Mesenchymal stem cell (in vitro differentiated cells and primary cell): ENCODE results near the gene EML4.

Experiments
- DNase-seq: peaks from one replicate; pipeline ENCODE4 v3.0.0-alpha.2; 2013
- H2AFZ ChIP-seq: one replicate; pipeline ENCODE4 v1.6.1; 2013; ENCODE audit warnings: low read depth, mild to moderate bottlenecking, control low read depth, inconsistent platforms, low read length, moderate library complexity
- H2AK5ac ChIP-seq: 2 replicates; pipeline ENCODE4 v1.6.1; 2013; ENCODE audit warnings: low read length, moderate library complexity, mild to moderate bottlenecking, inconsistent platforms; ENCODE audit not compliant: severe bottlenecking
- H2BK120ac ChIP-seq: one replicate; pipeline ENCODE4 v1.6.1; 2013; ENCODE audit warnings: low read depth, mild to moderate bottlenecking, inconsistent platforms, low read length, moderate library complexity
- H2BK12ac ChIP-seq, 2 experiments: one replicate each; pipeline ENCODE4 v1.6.1; 2013; ENCODE audit warnings: inconsistent platforms in 2 of 2, low read length in 2 of 2, mild to moderate bottlenecking in 2 of 2, moderate library complexity in 2 of 2, control low read depth in 1 of 2
- H2BK15ac ChIP-seq: one replicate; pipeline ENCODE4 v1.6.1; 2013; ENCODE audit warnings: mild to moderate bottlenecking, low read depth, inconsistent platforms; ENCODE audit not compliant: poor library complexity, severe bottlenecking
- H2BK5ac ChIP-seq: 2 replicates; pipeline ENCODE4 v1.6.1; 2013; ENCODE audit warnings: low read depth, mild to moderate bottlenecking, low read length, control low read depth, inconsistent platforms; ENCODE audit not compliant: poor library complexity, severe bottlenecking
- H3K14ac ChIP-seq, 2 experiments: one replicate each; pipeline ENCODE4 v1.6.1; 2013; ENCODE audit warnings: inconsistent platforms in 2 of 2, low read length in 2 of 2, control low read depth in 1 of 2, mild to moderate bottlenecking in 1 of 2, moderate library complexity in 1 of 2
- H3K18ac ChIP-seq, 2 experiments: one replicate each; pipeline ENCODE4 v1.6.1; 2013; ENCODE audit warnings: inconsistent platforms in 2 of 2, low read length in 2 of 2, control low read depth in 1 of 2, low read depth in 1 of 2, mild to moderate bottlenecking in 1 of 2
- H3K23ac ChIP-seq, 2 experiments: one replicate each; pipeline ENCODE4 v1.6.1; 2013; ENCODE audit warnings: inconsistent platforms in 2 of 2, low read length in 2 of 2, mild to moderate bottlenecking in 2 of 2, moderate library complexity in 2 of 2, control low read depth in 1 of 2
- H3K27ac ChIP-seq: 2 replicates; pipeline ENCODE4 v1.5.1; 2013; ENCODE audit warnings: mild to moderate bottlenecking, moderate library complexity, low read length, control low read depth, inconsistent platforms; ENCODE audit not compliant: poor library complexity, severe bottlenecking
- H3K27me3 ChIP-seq, 2 experiments: 2 replicates each; pipeline versions ENCODE4 v1.6.1 to v1.7.0; 2013; ENCODE audit warnings: low read length in 2 of 2, mild to moderate bottlenecking in 2 of 2, moderate library complexity in 2 of 2, control low read depth in 1 of 2, inconsistent platforms in 1 of 2; ENCODE audit not compliant: control insufficient read depth in 1 of 2, insufficient read depth in 1 of 2
- H3K36me3 ChIP-seq, 2 experiments: 2 replicates each; pipeline versions ENCODE4 v1.6.1 to v1.7.0; 2013; ENCODE audit warnings: low read length in 2 of 2, control low read depth in 1 of 2, inconsistent platforms in 1 of 2, low read depth in 1 of 2, mild to moderate bottlenecking in 1 of 2; ENCODE audit not compliant: insufficient read depth in 2 of 2, control insufficient read depth in 1 of 2
- H3K4ac ChIP-seq, 2 experiments: one replicate each; pipeline ENCODE4 v1.6.1; 2013; ENCODE audit warnings: inconsistent platforms in 2 of 2, low read length in 2 of 2, mild to moderate bottlenecking in 2 of 2, moderate library complexity in 2 of 2, control low read depth in 1 of 2, low read depth in 1 of 2
- H3K4me1 ChIP-seq: 2 replicates; pipeline ENCODE4 v1.6.1; 2013; ENCODE audit warnings: low read depth, low read length, control low read depth; ENCODE audit not compliant: control insufficient read depth, insufficient read depth
- H3K4me2 ChIP-seq: 2 replicates; pipeline ENCODE4 v1.6.1; 2013; ENCODE audit warnings: low read length, mild to moderate bottlenecking, inconsistent platforms; ENCODE audit not compliant: poor library complexity, severe bottlenecking
- H3K4me3 ChIP-seq, 2 experiments: 2 replicates each; pipeline versions ENCODE4 v1.5.1 to v1.7.0; 2013; ENCODE audit warnings: low read length in 2 of 2, mild to moderate bottlenecking in 2 of 2, control low read depth in 1 of 2, low read depth in 1 of 2; ENCODE audit not compliant: insufficient read depth in 1 of 2
- H3K79me1 ChIP-seq: replicated peaks from 2 replicates; pipeline ENCODE4 v1.6.1; 2013; ENCODE audit warnings: mild to moderate bottlenecking, control low read depth, low read length, inconsistent platforms; ENCODE audit not compliant: poor library complexity, severe bottlenecking
- H3K9ac ChIP-seq: 2 replicates; pipeline ENCODE4 v1.7.0; 2013; ENCODE audit warnings: mild to moderate bottlenecking, low read length, moderate library complexity
- H3K9me3 ChIP-seq: 2 replicates; pipeline ENCODE4 v1.7.0; 2013; ENCODE audit warnings: mild to moderate bottlenecking, low read length; ENCODE audit not compliant: control insufficient read depth
- H4K8ac ChIP-seq: one replicate; pipeline ENCODE4 v1.6.1; 2013; ENCODE audit warnings: inconsistent platforms, mild to moderate bottlenecking, low read length, moderate library complexity
- H4K91ac ChIP-seq: one replicate; pipeline ENCODE4 v1.6.1; 2013; ENCODE audit warnings: mild to moderate bottlenecking, low read length, inconsistent platforms
- WGBS: methylation state at CpG from one replicate; pipeline ENCODE4 v1.1.7; 2013; ENCODE audit warnings: mixed read lengths; 5-methylcytosine and 5-hydroxymethylcytosine counted together

Gene EML4

GRCh38 chr2:42190191-42190590 is 21.0 kb downstream of the EML4 start:
- no peak overlapping the region for H2BK12ac ChIP-seq
- 95% methylated on average over 1 of the region's 2 CpGs for WGBS

GRCh38 chr2:42191285-42192009 is 22.3 kb downstream of the EML4 start:
- Histone ChIP-seq H3K18ac (no peak overlapping the region), H3K9ac (no peak overlapping the region), H2BK5ac (no peak overlapping the region), H2BK120ac (no peak overlapping the region), H3K9me3 (no peaks in the 10 kb centered on the region), H3K4ac (no peak overlapping the region), H2AFZ (no peak overlapping the region), H3K79me1 (peaks cover 12% of the 10 kb centered on the region), H3K4me1 (peaks cover 5% of the 10 kb centered on the region), H2AK5ac (no peak overlapping the region), H3K4me3 (no peak overlapping the region), H2BK15ac (no peak overlapping the region), H3K23ac (no peak overlapping the region), H3K14ac (no peak overlapping the region), H4K91ac (no peak overlapping the region), H3K27me3 (no peaks in the 10 kb centered on the region), H3K36me3 (no peaks in the 10 kb centered on the region), H4K8ac (no peak overlapping the region), H3K27ac (no peak overlapping the region), H3K4me2 (no peak overlapping the region), H2BK12ac (no peak overlapping the region)
- DNase-seq, result no peak
- WGBS, result 92% methylated on average over 9 of the region's 10 CpGs

More at GRCh38 chr2:42190191-42190590, 21.0 kb downstream of the EML4 start:
- DNase-seq, result no peak
- H3K79me1 ChIP-seq, result peaks cover 12% of the 10 kb centered on the region
- H3K9me3 ChIP-seq, result no peaks in the 10 kb centered on the region
- H2BK5ac ChIP-seq, result no peak overlapping the region
- no peak overlapping the region for H4K8ac ChIP-seq
- no peak overlapping the region for H2BK120ac ChIP-seq
- no peak overlapping the region for H3K9ac ChIP-seq
- H3K4ac ChIP-seq, result no peak overlapping the region
- H3K27me3 ChIP-seq, result no peaks in the 10 kb centered on the region
- H3K27ac ChIP-seq, result no peak overlapping the region
- H3K4me1 ChIP-seq, result peaks cover 5% of the 10 kb centered on the region
- H2BK15ac ChIP-seq, result no peak overlapping the region
- H2AFZ ChIP-seq, result no peak overlapping the region
- H3K18ac ChIP-seq, result no peak overlapping the region
- no peak overlapping the region for H4K91ac ChIP-seq
- H3K14ac ChIP-seq, result no peak overlapping the region
- H3K4me3 ChIP-seq, result no peak overlapping the region
- no peak overlapping the region for H3K4me2 ChIP-seq
- no peaks in the 10 kb centered on the region for H3K36me3 ChIP-seq
- H2AK5ac ChIP-seq, result no peak overlapping the region
- no peak overlapping the region for H3K23ac ChIP-seq

GRCh38 chr2:42192010-42192373 is 22.8 kb downstream of the EML4 start:
- 94% methylated on average over 5 of the region's 5 CpGs for WGBS
- no peak for DNase-seq
- Histone ChIP-seq H3K4me2 (no peak overlapping the region), H3K79me1 (peaks cover 12% of the 10 kb centered on the region), H2AFZ (no peak overlapping the region), H3K18ac (no peak overlapping the region), H2BK120ac (no peak overlapping the region), H3K36me3 (no peaks in the 10 kb centered on the region), H3K4me1 (peaks cover 7% of the 10 kb centered on the region), H4K91ac (no peak overlapping the region), H3K9ac (no peak overlapping the region), H3K27me3 (no peaks in the 10 kb centered on the region), H2BK12ac (no peak overlapping the region), H3K4me3 (no peak overlapping the region), H3K14ac (no peak overlapping the region), H2BK15ac (no peak overlapping the region), H3K4ac (no peak overlapping the region), H2BK5ac (no peak overlapping the region), H3K27ac (no peak overlapping the region), H4K8ac (no peak overlapping the region), H3K9me3 (no peaks in the 10 kb centered on the region), H3K23ac (no peak overlapping the region), H2AK5ac (no peak overlapping the region)

GRCh38 chr2:42192652-42193566 is 23.8 kb downstream of the EML4 start:
- H2AFZ ChIP-seq, result no peak overlapping the region

More at GRCh38 chr2:42192652-42193566, 23.8 kb downstream of the EML4 start:
- H3K4me2 ChIP-seq, result no peak overlapping the region
- H3K79me1 ChIP-seq, result peaks cover 14% of the 10 kb centered on the region
- H2BK120ac ChIP-seq, result no peak overlapping the region
- no peak overlapping the region for H4K91ac ChIP-seq
- H3K27me3 ChIP-seq, result no peaks in the 10 kb centered on the region
- no peak overlapping the region for H2BK15ac ChIP-seq
- no peak overlapping the region for H4K8ac ChIP-seq
- H3K27ac ChIP-seq, result no peak overlapping the region
- no peak overlapping the region for H2BK5ac ChIP-seq
- H3K4me3 ChIP-seq, result no peak overlapping the region
- no peak overlapping the region for H3K4ac ChIP-seq
- H3K23ac ChIP-seq, result no peak overlapping the region
- peaks cover 8% of the 10 kb centered on the region for H3K4me1 ChIP-seq
- no peak overlapping the region for H3K18ac ChIP-seq
- H3K9ac ChIP-seq, result no peak overlapping the region
- H3K14ac ChIP-seq, result no peak overlapping the region
- no peak for DNase-seq
- no peaks in the 10 kb centered on the region for H3K9me3 ChIP-seq
- no peaks in the 10 kb centered on the region for H3K36me3 ChIP-seq
- WGBS, result 85% methylated on average over 3 of the region's 3 CpGs
- H2BK12ac ChIP-seq, result no peak overlapping the region
- H2AK5ac ChIP-seq, result no peak overlapping the region
